Measurements from ENCODE around the gene BNIP2. TPM values are rescaled to one million over a fixed set of nuclear protein-coding genes. Genes with fewer than 3 reads are reported as not detected.
A peak's percentile ranks its signal among the peaks of the same experiment; 100 is the strongest.

The BNIP2 gene
- total RNA-seq, 4 donors from 2014 or later: 84.4 to 140 (median 125) TPM

DNA sequence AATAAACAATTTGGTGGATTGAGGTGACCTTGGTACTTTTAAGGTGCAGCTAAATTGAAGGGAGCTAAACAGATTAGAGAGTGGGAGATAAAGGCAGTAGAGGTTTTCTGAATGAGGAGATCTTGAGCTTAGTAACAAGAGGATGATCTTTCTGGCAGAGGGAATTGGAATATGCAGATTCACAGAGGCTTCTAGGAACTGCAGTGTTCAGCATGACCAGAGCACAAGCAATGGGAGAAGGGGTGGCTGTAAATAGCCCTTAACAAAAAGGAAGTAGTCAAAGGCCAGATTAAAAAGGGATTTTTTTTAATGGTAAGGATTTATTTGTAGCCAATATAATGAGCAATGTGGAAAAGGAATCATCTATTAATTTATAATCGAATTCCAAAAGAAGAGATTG is 5.7 kb upstream of the BNIP2 start:
- 88 to 100% methylated on average over 1 of the region's 1 CpG for WGBS, 2 donors (ENCODE audit: low coverage in 1 of 2)
- no peak for TF ChIP-seq POLR2A (IDR thresholded peaks at IDR 0.05)
- TF ChIP-seq CTCF (IDR thresholded peaks at IDR 0.05): no peak
- TF ChIP-seq POLR2AphosphoS5 (IDR thresholded peaks at IDR 0.05): no peak
- no peak for TF ChIP-seq EP300 (IDR thresholded peaks at IDR 0.05; ENCODE audit: low read depth)
- no peaks in the 10 kb centered on the region for H3K36me3 ChIP-seq
- DNase-seq: no peak
- no peaks in the 10 kb centered on the region for H3K9me3 ChIP-seq
- peaks cover 0 to 24% (median 6%) of the 10 kb centered on the region in 4 donors for H3K4me1 ChIP-seq
- H3K27me3 ChIP-seq: peaks cover under 1% of the 10 kb centered on the region
- H3K27ac ChIP-seq: no peak overlapping the region
- no peak overlapping the region for H3K4me3 ChIP-seq
- in situ Hi-C loops (cut with MboI; ENCODE audit: low pct_ligation_motif_present in 1 of 4, low pct_unique_long_range_greater_than_20kb in 1 of 4, low sequenced_read_pairs in 3 of 4): no loop called here
- intact Hi-C loops (cut with DNase I; ENCODE audit: low total_unique reads): no loop called here

GRCh38 chr15:59691194-59691805 is 2.2 kb upstream of the BNIP2 start:
- peak; percentile 55 for DNase-seq
- intact Hi-C loops (cut with DNase I; ENCODE audit: low total_unique reads) (no loop called here), in situ Hi-C loops (cut with MboI; ENCODE audit: low pct_ligation_motif_present in 1 of 4, low pct_unique_long_range_greater_than_20kb in 1 of 4, low sequenced_read_pairs in 3 of 4) (no loop called here)
- WGBS, 2 donors (ENCODE audit: low coverage in 1 of 2): 18 to 26% methylated on average over 1 of the region's 1 CpG
- H3K36me3 ChIP-seq: no peaks in the 10 kb centered on the region
- peak overlapping the region in 3 of 4 donors; percentile 13 to 100 (median 99) for H3K27ac ChIP-seq
- H3K27me3 ChIP-seq: no peaks in the 10 kb centered on the region
- TF ChIP-seq EP300 (IDR thresholded peaks at IDR 0.05; ENCODE audit: low read depth) (no peak), CTCF (IDR thresholded peaks at IDR 0.05) (peak; percentile 60 to 70 (median 63)), POLR2AphosphoS5 (IDR thresholded peaks at IDR 0.05) (no peak), POLR2A (IDR thresholded peaks at IDR 0.05) (no peak)
- H3K9me3 ChIP-seq: no peaks in the 10 kb centered on the region
- peaks cover 13 to 42% (median 24%) of the 10 kb centered on the region in 4 donors for H3K4me1 ChIP-seq
- no peak overlapping the region for H3K4me3 ChIP-seq

DNA sequence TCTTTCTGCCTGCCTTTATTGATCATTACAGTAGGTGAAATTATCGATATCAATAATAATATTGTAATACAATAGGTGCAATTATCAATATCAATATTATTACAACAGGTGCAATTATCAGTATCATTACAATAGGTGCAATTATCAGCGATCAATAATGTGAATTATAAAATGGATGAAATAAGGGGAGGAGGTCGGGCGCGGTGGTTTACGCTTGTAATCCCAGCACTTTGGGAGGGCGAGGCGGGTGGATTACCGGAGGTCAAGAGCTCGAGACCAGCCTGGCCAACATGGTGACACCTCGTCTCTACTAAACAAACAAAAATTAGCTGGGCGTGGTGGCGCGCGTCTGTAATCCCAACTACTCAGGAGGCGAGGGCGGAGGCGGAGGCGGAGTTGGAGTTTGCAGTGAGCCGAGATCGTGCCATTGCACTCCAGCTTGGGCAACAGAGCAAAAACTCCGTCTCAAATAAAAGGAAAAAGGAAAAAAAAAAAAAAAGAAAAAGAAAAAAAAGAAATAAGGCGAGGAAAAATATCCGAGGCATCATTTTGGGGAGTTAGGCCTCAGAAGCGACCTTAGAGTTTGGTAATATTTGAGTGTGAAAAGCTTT is 611 bp upstream of the BNIP2 start:
- Histone ChIP-seq H3K27me3 (no peaks in the 10 kb centered on the region), H3K4me3 (peak overlapping the region; percentile 55 to 86 (median 82)), H3K9me3 (no peaks in the 10 kb centered on the region), H3K27ac (peak overlapping the region; percentile 99 to 100 (median 100)), H3K4me1 (peaks cover 19 to 58% (median 32%) of the 10 kb centered on the region in 4 donors), H3K36me3 (no peaks in the 10 kb centered on the region)
- in situ Hi-C loops (cut with MboI; ENCODE audit: low pct_ligation_motif_present in 1 of 4, low pct_unique_long_range_greater_than_20kb in 1 of 4, low sequenced_read_pairs in 3 of 4) (no loop called here), intact Hi-C loops (cut with DNase I; ENCODE audit: low total_unique reads) (no loop called here)
- TF ChIP-seq POLR2A (IDR thresholded peaks at IDR 0.05): peak; percentile 3
- no peak for TF ChIP-seq EP300 (IDR thresholded peaks at IDR 0.05; ENCODE audit: low read depth)
- no peak for TF ChIP-seq CTCF (IDR thresholded peaks at IDR 0.05)
- TF ChIP-seq POLR2AphosphoS5 (IDR thresholded peaks at IDR 0.05): peak in 1 of 3 donors; percentile 59
- WGBS, 2 donors (ENCODE audit: low coverage in 1 of 2): 2% methylated on average over 23 to 25 of the region's 25 CpGs
- DNase-seq: peak; percentile 93

GRCh38 chr15:59688423-59688781 is 718 bp downstream of the BNIP2 start:
- TF ChIP-seq CTCF (IDR thresholded peaks at IDR 0.05) (no peak), EP300 (IDR thresholded peaks at IDR 0.05; ENCODE audit: low read depth) (no peak), POLR2A (IDR thresholded peaks at IDR 0.05) (no peak), POLR2AphosphoS5 (IDR thresholded peaks at IDR 0.05) (peak in 2 of 3 donors; percentile 44 to 60)
- no peaks in the 10 kb centered on the region for H3K27me3 ChIP-seq
- 1 to 2% methylated on average over 15 of the region's 15 CpGs for WGBS, 2 donors (ENCODE audit: low coverage in 1 of 2)
- H3K27ac ChIP-seq: peak overlapping the region; percentile 99 to 100 (median 100)
- H3K4me1 ChIP-seq: peaks cover 19 to 60% (median 35%) of the 10 kb centered on the region in 4 donors
- H3K4me3 ChIP-seq: peak overlapping the region; percentile 79 to 96 (median 86)
- intact Hi-C loops (cut with DNase I; ENCODE audit: low total_unique reads): no loop called here
- H3K36me3 ChIP-seq: no peaks in the 10 kb centered on the region
- no peak for DNase-seq
- in situ Hi-C loops (cut with MboI; ENCODE audit: low pct_ligation_motif_present in 1 of 4, low pct_unique_long_range_greater_than_20kb in 1 of 4, low sequenced_read_pairs in 3 of 4): no loop called here
- no peaks in the 10 kb centered on the region for H3K9me3 ChIP-seq

Data from transverse colon (tissue), 4 donors.